ENCODE measurements around the gene UBE2E1. TPM values are rescaled to one million over a fixed set of nuclear protein-coding genes. Genes with fewer than 3 reads are reported as not detected.

The UBE2E1 gene
- polyA plus RNA-seq, 1 experiment, result 134 TPM

GRCh38 chr3:23872330-23872729 is 66.6 kb downstream of the UBE2E1 start:
- Histone ChIP-seq H3K4me3 (ENCODE audit: low read depth, low read length) (no peak overlapping the region), H3K9me3 (ENCODE audit: control insufficient read depth, insufficient read depth, low read length) (no peaks in the 10 kb centered on the region), H3K27me3 (ENCODE audit: control insufficient read depth, insufficient read depth, low read length) (no peaks in the 10 kb centered on the region), H3K27ac (ENCODE audit: low read depth, low read length) (no peak overlapping the region)
- ChIA-PET CTCF (interaction anchor here (0.9 kb wide), 1 partner anchor 16 kb away, joined by 4 read pairs; no protein-coding TSS in a partner anchor), POLR2A (no interaction called here)
- DNase-seq (ENCODE audit: low read depth, low spot score), result no peak
- no peak for TF ChIP-seq CTCF (IDR thresholded peaks at IDR 0.05; ENCODE audit: low read depth, low read length)

- no peak for TF ChIP-seq CTCF (IDR thresholded peaks at IDR 0.05; ENCODE audit: low read depth, low read length)
- Histone ChIP-seq H3K9me3 (ENCODE audit: control insufficient read depth, insufficient read depth, low read length) (peaks cover 3% of the 10 kb centered on the region; the same call in 1 of the 2 replicates), H3K27ac (ENCODE audit: low read depth, low read length) (peak overlapping the region; percentile 22), H3K27me3 (ENCODE audit: control insufficient read depth, insufficient read depth, low read length) (no peaks in the 10 kb centered on the region), H3K4me3 (ENCODE audit: low read depth, low read length) (no peak overlapping the region)
- DNase-seq (ENCODE audit: low read depth, low spot score), result no peak
- ChIA-PET CTCF (interaction anchor here (0.6 to 0.9 kb wide), 2 partner anchors 15 to 27 kb away, joined by 3 to 8 read pairs; no protein-coding TSS in a partner anchor), POLR2A (interaction anchor here (1.0 kb wide), 1 partner anchor 43 kb away, joined by 3 read pairs; the partner anchor contains the start of genes NKIRAS1 and RPL15)
Measured at GRCh38 chr3:23873941-23874340, 68.2 kb downstream of the UBE2E1 start.

- ChIA-PET POLR2A (interaction anchor here (1.0 kb wide), 2 partner anchors 42 kb away, joined by 3 to 4 read pairs; partner anchors contain the start of genes NKIRAS1 and RPL15), CTCF (interaction anchor here (0.6 to 4.6 kb wide), 3 partner anchors 14 to 28 kb away, joined by 3 to 38 read pairs (median 8); no protein-coding TSS in a partner anchor)
- no peak for TF ChIP-seq CTCF (IDR thresholded peaks at IDR 0.05; ENCODE audit: low read depth, low read length)
- H3K4me3 ChIP-seq (ENCODE audit: low read depth, low read length), result no peak overlapping the region
- no peaks in the 10 kb centered on the region for H3K27me3 ChIP-seq (ENCODE audit: control insufficient read depth, insufficient read depth, low read length)
- peak overlapping the region; percentile 40 for H3K27ac ChIP-seq (ENCODE audit: low read depth, low read length)
- peaks cover 3% of the 10 kb centered on the region; the same call in 1 of the 2 replicates for H3K9me3 ChIP-seq (ENCODE audit: control insufficient read depth, insufficient read depth, low read length)
- DNase-seq (ENCODE audit: low read depth, low spot score), result peak; percentile 54
Measured at GRCh38 chr3:23874359-23875112, 68.8 kb downstream of the UBE2E1 start.

GRCh38 chr3:23875113-23875725 is 69.5 kb downstream of the UBE2E1 start:
- no peaks in the 10 kb centered on the region for H3K27me3 ChIP-seq (ENCODE audit: control insufficient read depth, insufficient read depth, low read length)
- no peak overlapping the region for H3K27ac ChIP-seq (ENCODE audit: low read depth, low read length)
- peaks cover 3% of the 10 kb centered on the region; the same call in 1 of the 2 replicates for H3K9me3 ChIP-seq (ENCODE audit: control insufficient read depth, insufficient read depth, low read length)
- no peak for DNase-seq (ENCODE audit: low read depth, low spot score)
- TF ChIP-seq CTCF (IDR thresholded peaks at IDR 0.05; ENCODE audit: low read depth, low read length), result no peak
- POLR2A ChIA-PET, result interaction anchor here (1.0 kb wide), 1 partner anchor 42 kb away, joined by 4 read pairs; the partner anchor contains the start of genes NKIRAS1 and RPL15
- no peak overlapping the region for H3K4me3 ChIP-seq (ENCODE audit: low read depth, low read length)
- CTCF ChIA-PET, result interaction anchor here (0.6 to 4.6 kb wide), 2 partner anchors 14 to 264 kb away, joined by 3 to 38 read pairs; no protein-coding TSS in a partner anchor

All from AG04450 (cell line).